SKM-1 treated with dmso at 0.1 percent for 144 hours (cell line): Measurements from ENCODE around the gene SDF2.
"Not testable (repeated sequence)": the region's sequence is repeated elsewhere in the genome, so short reads cannot be mapped to it uniquely, and the experiment has no call there.

ENCODE experiments used
- DNase-seq: peaks from one replicate; lab custom pipeline; 2025; ENCODE audit not compliant: unreplicated experiment; lab: John Stamatoyannopoulos, UW

SDF2 gene

DNA sequence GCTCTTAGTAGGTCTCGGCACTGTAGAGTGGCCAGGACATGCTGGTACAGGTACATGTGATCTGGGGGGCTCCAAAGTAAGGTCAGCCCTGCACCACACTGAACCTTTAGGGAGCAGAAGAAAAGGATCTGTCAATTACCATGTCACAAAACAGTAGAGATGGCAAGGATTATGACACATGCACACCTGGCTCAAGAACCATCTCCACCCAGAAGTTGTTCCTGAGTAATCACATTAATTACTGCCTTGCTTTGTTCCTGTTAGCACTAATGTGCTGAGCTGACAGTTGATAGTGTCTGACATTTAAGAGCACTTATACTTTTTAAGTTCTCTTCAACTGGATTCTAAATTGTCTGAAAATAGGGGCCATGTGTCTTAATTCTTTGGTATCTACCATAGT is 26.2 kb downstream of the SDF2 start:
- no peak for DNase-seq

- DNase-seq, result no peak
These were observed 27.4 kb downstream of the SDF2 start for GRCh38 chr17:28634206-28634865.

GRCh38 chr17:28626818-28627217 is 34.9 kb downstream of the SDF2 start:
- no peak for DNase-seq

GRCh38 chr17:28624148-28624547 is 37.6 kb downstream of the SDF2 start:
- DNase-seq, result no peak

- no peak for DNase-seq
These were observed 38.0 kb downstream of the SDF2 start for GRCh38 chr17:28623696-28624095.

DNA sequence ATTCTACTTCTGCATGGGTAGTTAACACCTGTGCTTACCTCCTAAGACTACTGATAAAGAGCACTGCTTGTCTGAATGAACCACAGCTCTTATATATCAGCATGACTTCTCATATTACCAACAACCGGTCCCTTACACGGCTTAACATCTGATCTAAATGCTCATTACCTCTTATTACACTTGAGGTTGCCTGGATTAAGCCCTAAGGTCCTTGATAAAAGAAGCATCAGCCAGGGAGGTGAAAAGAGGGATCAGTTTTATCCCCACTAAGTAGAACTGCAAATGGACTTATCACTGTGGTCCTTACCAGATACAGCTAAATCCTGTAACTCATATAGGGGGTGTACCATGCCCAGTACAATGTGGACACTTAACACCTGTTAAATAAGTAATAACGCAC is 39.5 kb downstream of the SDF2 start:
- no peak for DNase-seq

DNA sequence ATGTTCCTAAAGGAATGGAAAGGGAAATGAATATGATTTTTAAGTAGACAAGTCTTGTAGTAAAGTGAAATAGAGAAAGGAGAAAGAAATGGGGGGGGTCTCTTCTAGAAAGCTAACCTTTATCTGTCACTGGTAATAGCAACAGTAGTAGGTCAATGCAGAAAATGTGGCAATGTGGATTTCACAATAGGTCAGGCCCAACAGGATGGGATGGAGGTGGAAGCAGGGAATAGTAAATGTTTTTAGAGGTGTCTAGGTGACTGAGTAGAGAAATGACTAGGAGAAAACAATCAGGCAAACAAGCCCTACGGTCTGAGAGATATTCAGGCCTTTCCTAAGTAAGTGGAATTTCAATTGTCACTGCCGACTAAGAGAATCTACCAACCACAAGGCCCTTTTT is 41.7 kb downstream of the SDF2 start:
- DNase-seq, result no peak

DNA sequence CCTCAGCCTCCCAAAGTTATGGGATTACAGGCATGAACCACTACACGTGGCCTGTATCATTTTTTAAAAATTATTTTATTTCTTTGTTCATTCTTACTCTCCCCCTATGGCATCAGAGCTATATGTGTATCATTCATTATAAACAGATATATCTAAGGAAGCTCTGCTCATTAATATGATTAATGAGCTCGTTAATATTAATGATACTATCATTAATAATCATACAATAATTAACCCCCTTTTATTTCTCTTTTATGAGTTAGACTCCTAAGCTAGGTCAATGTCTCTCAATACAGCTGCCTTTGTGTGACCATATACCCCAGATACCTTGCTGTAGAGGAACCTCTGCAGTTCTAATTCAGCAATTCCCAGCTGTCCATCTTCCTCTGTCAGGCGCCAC is 43.2 kb downstream of the SDF2 start:
- no peak for DNase-seq

DNA sequence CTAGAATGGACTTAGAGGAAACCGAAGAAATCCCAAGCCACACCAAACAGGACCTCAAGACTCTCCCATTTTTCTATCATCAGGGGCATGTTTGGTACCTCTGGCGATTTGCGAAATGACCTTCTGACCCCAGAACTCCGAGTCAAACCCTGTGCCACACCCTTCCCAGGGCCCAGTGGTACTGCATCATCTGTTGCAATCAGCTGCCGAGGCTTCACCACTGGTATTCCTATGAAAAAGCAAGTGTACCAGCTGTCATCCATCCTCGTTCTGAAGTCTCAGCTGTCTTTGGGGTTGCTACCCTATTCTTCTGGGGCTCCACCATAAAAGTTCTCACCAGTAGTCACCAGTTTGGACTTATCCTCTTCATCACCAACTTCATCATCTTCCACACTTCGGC is 45.4 kb downstream of the SDF2 start:
- no peak for DNase-seq

DNA sequence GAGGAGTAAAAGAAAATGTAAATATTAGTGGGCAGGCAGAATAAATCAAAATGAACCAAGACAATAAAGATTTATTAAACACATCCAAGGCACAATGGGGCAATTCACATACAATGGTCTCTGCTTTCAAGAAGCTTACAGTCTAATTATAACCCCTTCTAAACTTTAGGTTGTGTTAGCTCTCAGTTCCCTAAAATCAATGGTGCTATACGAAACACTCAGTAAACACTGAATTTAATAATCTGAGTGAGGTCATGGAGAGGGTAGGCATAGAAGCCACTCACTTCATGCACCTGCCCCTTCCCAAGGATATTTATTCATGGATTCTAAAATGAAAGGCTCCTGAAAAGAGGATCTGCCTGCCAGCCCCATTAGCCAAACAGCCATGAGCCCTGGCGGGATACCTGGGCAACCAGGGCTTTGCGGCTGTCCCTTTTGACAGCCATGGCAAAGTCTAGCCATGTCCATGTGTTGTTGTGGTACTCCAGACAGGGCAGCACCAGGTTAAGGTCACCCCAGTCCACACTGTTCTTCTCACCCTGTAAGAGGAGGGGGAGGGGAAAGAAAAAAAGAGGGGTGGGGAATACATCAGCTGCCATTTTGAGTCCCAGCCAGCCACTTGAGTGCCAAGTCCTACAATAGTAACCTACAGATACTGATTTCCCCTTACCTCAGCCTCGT is 46.3 kb downstream of the SDF2 start:
- DNase-seq, result no peak

DNA sequence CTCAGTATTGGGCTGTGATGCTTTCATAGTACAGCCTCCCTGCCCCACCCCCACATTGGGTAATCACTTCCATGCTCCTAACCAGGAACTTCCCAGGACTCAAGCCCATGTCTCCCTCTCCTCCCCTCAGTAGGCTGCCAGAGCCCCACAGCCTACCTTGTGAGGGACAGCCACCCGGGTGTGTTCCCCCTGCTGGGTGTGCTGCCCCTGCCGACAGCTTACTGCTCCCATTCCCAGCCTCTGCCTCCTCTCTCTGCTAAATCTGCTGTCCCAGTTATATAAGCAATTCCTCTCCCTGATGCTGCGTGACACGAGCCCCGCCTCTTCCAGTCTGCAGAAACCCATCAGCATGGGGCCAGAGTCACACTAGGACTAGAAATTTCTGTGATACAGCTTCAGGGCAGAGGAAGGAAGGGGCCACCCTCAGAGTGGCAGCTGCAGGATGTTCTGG is 47.8 kb downstream of the SDF2 start, which contains the start of gene RSKR:
TSS of gene RSKR (minus strand) at position 255 of the 451 bp plus-strand sequence. CDS start at position 231, 24 bp downstream.
- no peak for DNase-seq

- no peak for DNase-seq
These were observed 48.5 kb downstream of the SDF2 start for GRCh38 chr17:28612936-28613872.

DNA sequence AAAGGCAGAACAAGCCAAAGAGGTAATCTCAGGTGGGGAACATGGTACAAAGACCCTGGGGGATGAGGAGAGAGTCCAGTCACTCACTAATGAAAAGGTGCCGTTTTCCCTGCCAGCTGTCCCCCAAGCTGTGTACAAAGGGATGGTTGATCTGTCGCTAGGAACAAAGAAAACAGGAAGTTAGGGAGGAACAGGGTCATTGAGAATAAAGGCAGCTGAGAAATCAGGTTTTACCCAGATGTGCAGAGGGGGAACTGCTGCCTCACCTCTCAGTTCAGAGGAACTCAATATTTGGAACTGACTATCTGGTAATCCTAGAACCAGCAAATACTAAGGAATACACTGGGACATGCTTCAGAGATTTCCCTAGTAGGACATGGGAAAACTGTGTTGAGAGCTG is 49.2 kb downstream of the SDF2 start:
- DNase-seq, result no peak

DNA sequence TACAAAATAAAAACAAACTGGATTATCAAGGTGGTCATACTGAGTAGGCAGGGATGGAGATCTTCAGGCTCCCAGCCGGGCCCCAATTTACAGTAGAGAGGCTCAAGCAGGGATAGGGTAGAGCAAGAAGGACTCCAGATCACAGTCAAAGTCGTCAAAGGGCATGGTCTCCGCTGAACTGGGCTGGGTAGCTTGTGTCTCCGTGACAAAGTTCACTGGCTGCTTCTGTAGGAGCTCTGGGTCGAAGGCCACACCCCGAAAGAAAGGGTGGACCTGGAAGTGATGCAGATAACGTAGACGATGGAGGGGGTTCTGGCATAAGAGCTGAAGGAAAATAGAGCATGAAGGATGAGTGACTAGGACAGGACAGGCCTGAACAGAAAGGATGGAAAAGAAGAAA is 51.3 kb downstream of the SDF2 start:
- DNase-seq, result no peak

GRCh38 chr17:28604031-28604430 is 57.7 kb downstream of the SDF2 start:
- DNase-seq, result not testable (repeated sequence)

- peak; percentile 68 for DNase-seq
These were observed 62.2 kb downstream of the SDF2 start for GRCh38 chr17:28599311-28600184.

DNA sequence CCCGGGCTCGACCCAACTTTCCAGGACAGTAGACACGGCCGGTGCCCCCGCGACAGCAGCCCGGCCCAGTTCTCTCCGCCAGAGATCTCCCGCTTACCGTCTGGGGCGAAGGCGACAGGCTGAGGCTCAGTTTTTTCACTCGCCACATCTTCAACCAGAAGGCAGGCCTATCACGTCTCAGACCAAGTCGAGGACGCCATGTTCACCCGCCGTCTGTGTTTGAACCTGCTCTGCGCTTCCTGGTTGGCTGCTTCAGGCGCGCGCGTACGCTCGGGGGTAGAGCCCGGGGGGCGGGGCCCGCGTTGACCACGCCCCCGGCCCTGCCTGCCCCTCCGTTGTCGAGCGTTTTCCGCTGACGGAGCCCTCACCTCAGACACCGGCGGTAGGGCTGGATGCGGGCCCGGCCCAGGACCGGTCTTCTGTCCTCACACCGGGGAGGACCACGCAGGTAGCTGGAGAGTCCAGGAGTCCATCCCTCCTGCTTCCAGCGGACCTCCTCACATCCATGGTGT is 62.9 kb downstream of the SDF2 start, which contains the start of gene SPAG5:
TSS of gene SPAG5 (minus strand) at position 227 of the 512 bp plus-strand sequence. CDS start at position 148, 79 bp downstream.
- DNase-seq, result peak; percentile 89

DNA sequence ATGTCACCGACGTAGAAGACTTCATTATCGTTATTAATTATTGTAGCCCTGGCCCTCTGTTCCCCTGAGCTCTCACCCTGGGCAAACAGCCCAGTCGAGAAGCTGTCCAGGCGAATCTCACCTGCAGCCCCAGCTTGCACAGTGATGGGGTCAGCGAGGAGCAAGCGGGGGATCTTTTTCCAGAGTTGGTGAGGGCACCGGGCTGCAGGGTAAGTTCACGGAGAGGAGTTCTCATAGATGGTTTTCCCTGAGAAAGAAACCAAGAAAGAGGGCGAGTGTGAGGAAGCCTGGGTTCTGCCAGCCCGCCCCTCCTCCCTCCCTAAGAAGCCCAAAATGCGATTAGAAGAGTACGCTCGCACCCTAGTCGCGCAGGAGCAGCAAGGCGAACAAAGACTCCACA is 63.3 kb downstream of the SDF2 start:
- peak; percentile 50 for DNase-seq
